HG03520 (cell line): Measurements from ENCODE around the gene GK2.

Experiments used
- ATAC-seq: cut with Tn5 transposase; IDR thresholded peaks from one replicate; pipeline ENCODE4 v1.9.1; 2021; ENCODE audit warnings: mild to moderate bottlenecking, moderate library complexity; ENCODE audit not compliant: unreplicated experiment

GK2 gene

GRCh38 chr4:79390890-79391289, 17.1 kb downstream of the GK2 start:
- no peak for ATAC-seq

- ATAC-seq = no peak
Observed at GRCh38 chr4:79385641-79386040, 22.4 kb downstream of the GK2 start.

- ATAC-seq = no peak
Observed at GRCh38 chr4:79381161-79381560, 26.9 kb downstream of the GK2 start.

- no peak for ATAC-seq
Observed at GRCh38 chr4:79370026-79370425, 38.0 kb downstream of the GK2 start.

- ATAC-seq = no peak
Observed at GRCh38 chr4:79367096-79367495, 40.9 kb downstream of the GK2 start.

GRCh38 chr4:79366422-79366821, 41.6 kb downstream of the GK2 start:
- ATAC-seq = no peak

GRCh38 chr4:79364061-79364460, 44.0 kb downstream of the GK2 start:
- no peak for ATAC-seq

GRCh38 chr4:79362626-79363025, 45.4 kb downstream of the GK2 start:
- no peak for ATAC-seq

GRCh38 chr4:79360006-79360405, 48.0 kb downstream of the GK2 start:
- no peak for ATAC-seq

GRCh38 chr4:79358438-79358837, 49.6 kb downstream of the GK2 start:
- no peak for ATAC-seq

- no peak for ATAC-seq
Observed at GRCh38 chr4:79357365-79357764, 50.7 kb downstream of the GK2 start.
